Naive thymus-derived CD4-positive, alpha-beta T cell (primary cell): ENCODE data around the gene PADI2. TPM values are rescaled to one million over a fixed set of nuclear protein-coding genes. Genes with fewer than 3 reads are reported as not detected.

Experiments
- ATAC-seq: fragments of 150-1000 bp; cut with Tn5 transposase; 2 replicates; pipeline ENCODE4 v1.10.0; 2021; ENCODE audit warnings: mild to moderate bottlenecking, moderate library complexity
- CTCF ChIA-PET: fragments of 350-600 bp; sonication (Branson Sonifier 250); formaldehyde crosslinking; loops from one replicate; lab custom pipeline; 2021; ENCODE audit warnings: antibody characterized with exemption; lab: Charles Lee
- POLR2A ChIA-PET: fragments of 350-600 bp; sonication (Branson Sonifier 250); formaldehyde crosslinking; loops from one replicate; lab custom pipeline; 2021; ENCODE audit warnings: antibody characterized with exemption, inconsistent platforms; lab: Charles Lee
- DNase-seq, 9 donors: peaks; one replicate each; pipeline versions ENCODE4 v3.0.0 to v3.0.0-alpha.2; 2020 to 2022; ENCODE audit warnings: mixed read lengths in 1 of 9
- H3K27ac ChIP-seq: one replicate; pipeline ENCODE4 v1.7.0; 2013; ENCODE audit warnings: mild to moderate bottlenecking, low read depth, low read length, moderate library complexity
- H3K27me3 ChIP-seq, 2 donors: one replicate each; pipeline ENCODE4 v1.7.0; 2013; ENCODE audit warnings: low read length in 2 of 2, mild to moderate bottlenecking in 2 of 2, moderate library complexity in 2 of 2; ENCODE audit not compliant: control insufficient read depth in 2 of 2, insufficient read depth in 2 of 2
- H3K36me3 ChIP-seq, 3 experiments: 1 replicate in 2 of 3; 2 replicates in 1 of 3; pipeline ENCODE4 v1.7.0; 2013; ENCODE audit warnings: low read length in 3 of 3, mild to moderate bottlenecking in 3 of 3, moderate library complexity in 1 of 3; ENCODE audit not compliant: insufficient read depth in 3 of 3, control insufficient read depth in 2 of 3
- H3K4me1 ChIP-seq, 2 donors: one replicate each; pipeline ENCODE4 v1.7.0; 2013; ENCODE audit warnings: low read length in 2 of 2, mild to moderate bottlenecking in 2 of 2, moderate library complexity in 1 of 2; ENCODE audit not compliant: control insufficient read depth in 2 of 2, insufficient read depth in 2 of 2
- H3K4me3 ChIP-seq: 2 replicates; pipeline ENCODE4 v1.7.0; 2013; ENCODE audit warnings: mild to moderate bottlenecking, low read length
- H3K9me3 ChIP-seq, 3 experiments: 1 replicate in 2 of 3; 2 replicates in 1 of 3; pipeline ENCODE4 v1.7.0; 2013; ENCODE audit warnings: low read length in 3 of 3; ENCODE audit not compliant: control insufficient read depth in 2 of 3
- H3K27ac Mint-ChIP-seq, 9 donors: one replicate each; pipeline ENCODE4 v1.8.0; 2020 to 2022; ENCODE audit warnings: mixed read lengths in 9 of 9, mild to moderate bottlenecking in 8 of 9, moderate library complexity in 5 of 9, inconsistent platforms in 2 of 9
- H3K27me3 Mint-ChIP-seq, 5 donors: one replicate each; pipeline ENCODE4 v1.8.0; 2021 to 2022; ENCODE audit warnings: mixed read lengths in 5 of 5, mild to moderate bottlenecking in 1 of 5
- H3K36me3 Mint-ChIP-seq, 5 donors: one replicate each; pipeline ENCODE4 v1.8.0; 2020 to 2022; ENCODE audit warnings: mixed read lengths in 5 of 5, mild to moderate bottlenecking in 3 of 5, inconsistent platforms in 1 of 5
- H3K4me1 Mint-ChIP-seq, 7 donors: one replicate each; pipeline ENCODE4 v1.8.0; 2020 to 2022; ENCODE audit warnings: mixed read lengths in 7 of 7, mild to moderate bottlenecking in 3 of 7, inconsistent platforms in 1 of 7
- H3K4me3 Mint-ChIP-seq, 10 donors: one replicate each; pipeline ENCODE4 v1.8.0; 2020 to 2022; ENCODE audit warnings: mild to moderate bottlenecking in 10 of 10, mixed read lengths in 10 of 10, moderate library complexity in 6 of 10, inconsistent platforms in 2 of 10
- H3K9me3 Mint-ChIP-seq, 11 donors: one replicate each; pipeline ENCODE4 v1.8.0; 2020 to 2022; ENCODE audit warnings: mixed read lengths in 11 of 11, mild to moderate bottlenecking in 4 of 11, inconsistent platforms in 1 of 11, moderate library complexity in 1 of 11
- intact Hi-C, 2 donors: fragments of 100-400 bp; cut with micrococcal nuclease; formaldehyde crosslinking; loops; one replicate each; pipeline ENCODE4 v1.15.1; 2023
- polyA plus RNA-seq, 2 donors: library from polyadenylated mRNA; unstranded; fragments of 300-500 nt; fragmentation: Illumina TruSeq; gene quantifications; one replicate each; pipeline ENCODE4 v1.2.3, GENCODE V29; 2021
- total RNA-seq, 6 experiments: library from RNA in 5 of 6; stranded (reverse) in 5 of 6; gene quantifications; 1 replicate in 5 of 6; 2 replicates in 1 of 6; pipeline ENCODE4 v1.2.3 and lab custom pipeline; 2021 to 2026

PADI2 gene
- total and polyA plus RNA-seq, 7 experiments from 2014 or later, result 0.08 to 11.2 (median 0.12) TPM; not detected in 2

GRCh38 chr1:17056551-17056950, 62.7 kb downstream of the PADI2 start:
- no peaks in the 10 kb centered on the region for H3K36me3 Mint-ChIP-seq

GRCh38 chr1:17055801-17056200, 63.5 kb downstream of the PADI2 start:
- CTCF ChIA-PET, result no interaction called here
- intact Hi-C loops, result loop anchor here (2.0 to 10.0 kb wide), 4 partner anchors 151 to 1531 kb away; partner anchors contain the start of genes CASP9 (in 1 of the 2), RCC2 (in 1 of the 2) and SZRD1 (in 1 of the 2)
- Histone ChIP-seq H3K4me1 (peaks cover 13 to 14% of the 10 kb centered on the region in 2 donors), H3K9me3 (no peaks in the 10 kb centered on the region), H3K27me3 (no peaks in the 10 kb centered on the region), H3K36me3 (peaks cover 0 to 3% (median 0%) of the 10 kb centered on the region in 3 experiments), H3K27ac (no peak overlapping the region), H3K4me3 (no peak overlapping the region)
- no peak overlapping the region for H3K27ac Mint-ChIP-seq
- POLR2A ChIA-PET, result no interaction called here
- no peak for ATAC-seq
- H3K4me3 Mint-ChIP-seq, result peak overlapping the region in 8 of 10 donors; percentile 22 to 64 (median 46)
- H3K9me3 Mint-ChIP-seq, result peaks cover 0 to 1% (median 0%) of the 10 kb centered on the region in 11 donors
- H3K4me1 Mint-ChIP-seq, result peaks cover 7 to 37% (median 31%) of the 10 kb centered on the region in 7 donors
- H3K27me3 Mint-ChIP-seq, result peaks cover 0 to 14% (median 7%) of the 10 kb centered on the region in 5 donors
- DNase-seq, result no peak
- H3K36me3 Mint-ChIP-seq, result peaks cover 0 to 6% (median 1%) of the 10 kb centered on the region in 5 donors

More at GRCh38 chr1:17056551-17056950, 62.7 kb downstream of the PADI2 start:
- Histone ChIP-seq H3K27me3 (no peaks in the 10 kb centered on the region), H3K4me1 (peaks cover 13 to 14% of the 10 kb centered on the region in 2 donors), H3K9me3 (no peaks in the 10 kb centered on the region), H3K4me3 (no peak overlapping the region), H3K36me3 (peaks cover 0 to 3% (median 0%) of the 10 kb centered on the region in 3 experiments), H3K27ac (no peak overlapping the region)
- no peak overlapping the region for H3K27ac Mint-ChIP-seq
- H3K27me3 Mint-ChIP-seq, result peaks cover 0 to 14% (median 7%) of the 10 kb centered on the region in 5 donors
- ATAC-seq (no peak), DNase-seq (no peak)
- peak overlapping the region in 3 of 10 donors; percentile 22 to 39 (median 29) for H3K4me3 Mint-ChIP-seq
- intact Hi-C loops, result loop anchor here in 1 of 2 donors (10.0 kb wide), 1 partner anchor 692 kb away; the partner anchor contains the start of gene SZRD1
- ChIA-PET POLR2A (no interaction called here), CTCF (no interaction called here)
- peaks cover 0 to 1% (median 0%) of the 10 kb centered on the region in 11 donors for H3K9me3 Mint-ChIP-seq
- H3K4me1 Mint-ChIP-seq, result peaks cover 0 to 30% (median 24%) of the 10 kb centered on the region in 7 donors

GRCh38 chr1:17053685-17054410, 65.4 kb downstream of the PADI2 start, which contains the start of gene SDHB:
SDHB (minus strand) TSS chr1:17054032; CDS start chr1:17054019, 13 bp downstream.
- Histone ChIP-seq H3K27me3 (no peaks in the 10 kb centered on the region), H3K36me3 (peaks cover 0 to 10% (median 0%) of the 10 kb centered on the region in 3 experiments), H3K27ac (peak within 1 kb of the TSS; percentile 81), H3K9me3 (no peaks in the 10 kb centered on the region), H3K4me1 (peaks cover 13 to 14% of the 10 kb centered on the region in 2 donors), H3K4me3 (peak within 1 kb of the TSS; percentile 77)
- Mint-ChIP-seq H3K9me3 (peaks cover 0 to 1% (median 0%) of the 10 kb centered on the region in 11 donors), H3K27ac (peak within 1 kb of the TSS; percentile 94 to 99 (median 97)), H3K4me1 (peaks cover 8 to 39% (median 33%) of the 10 kb centered on the region in 7 donors), H3K27me3 (peaks cover 0 to 7% (median 6%) of the 10 kb centered on the region in 5 donors), H3K4me3 (peak within 1 kb of the TSS; percentile 87 to 99 (median 98)), H3K36me3 (peaks cover 0 to 6% (median 2%) of the 10 kb centered on the region in 5 donors)
- DNase-seq (peak; percentile 97 to 100 (median 100)), ATAC-seq (peak; percentile 99)
- POLR2A ChIA-PET, result interaction anchor here (0.6 to 1.3 kb wide), 7 partner anchors 9 to 181 kb away, joined by 3 to 4 read pairs (median 3); no protein-coding TSS in a partner anchor
- CTCF ChIA-PET, result interaction anchor here (0.6 kb wide), 1 partner anchor 1356 kb away, joined by 3 read pairs; no protein-coding TSS in a partner anchor
- intact Hi-C loops, result loop anchor here (1.0 to 10.0 kb wide), 9 partner anchors 42 to 1529 kb away; partner anchors contain the start of genes ATP13A2 (in 1 of the 2), CASP9 (in 1 of the 2), RCC2 (in 1 of the 2) and SZRD1 (in 1 of the 2)

DNA sequence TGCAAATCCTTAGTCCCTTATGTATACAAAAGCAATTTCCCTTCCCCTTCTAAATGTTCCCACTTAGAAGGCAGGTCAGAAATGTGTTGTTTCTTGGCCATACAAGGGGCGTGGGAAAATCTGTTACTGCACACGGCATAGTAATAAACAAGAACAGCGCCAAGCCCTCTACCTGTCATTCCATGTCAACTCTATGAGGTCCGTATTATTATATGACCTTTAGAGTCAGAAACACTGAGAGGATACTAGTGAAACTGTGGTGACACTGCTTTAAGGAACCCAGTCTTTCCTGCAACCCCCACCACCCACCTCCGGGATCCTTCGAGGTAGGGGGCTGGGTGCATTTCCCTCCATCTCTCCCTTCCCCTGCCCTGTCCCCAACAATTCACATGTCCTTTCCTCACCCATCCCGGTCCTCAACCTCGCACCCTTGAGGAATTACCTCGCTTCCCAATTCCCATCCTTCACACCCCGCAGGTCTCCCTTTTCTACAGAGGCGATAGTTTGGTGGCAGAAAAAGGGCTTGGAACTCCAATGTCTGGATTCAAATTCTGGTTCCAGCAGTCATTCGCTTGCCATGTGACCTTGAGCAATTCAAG, 66.1 kb downstream of the PADI2 start:
- Mint-ChIP-seq H3K27me3 (peaks cover 0 to 3% (median 3%) of the 10 kb centered on the region in 5 donors), H3K9me3 (peaks cover 0 to under 1% (median 0%) of the 10 kb centered on the region in 11 donors), H3K36me3 (peaks cover 0 to 6% (median 2%) of the 10 kb centered on the region in 5 donors), H3K4me3 (peak overlapping the region; percentile 87 to 99 (median 98)), H3K4me1 (peaks cover 8 to 41% (median 33%) of the 10 kb centered on the region in 7 donors), H3K27ac (peak overlapping the region; percentile 94 to 99 (median 97))
- Histone ChIP-seq H3K4me3 (peak overlapping the region; percentile 77), H3K27me3 (no peaks in the 10 kb centered on the region), H3K27ac (peak overlapping the region; percentile 81), H3K36me3 (peaks cover 0 to 10% (median 0%) of the 10 kb centered on the region in 3 experiments), H3K4me1 (peaks cover 13 to 14% of the 10 kb centered on the region in 2 donors), H3K9me3 (no peaks in the 10 kb centered on the region)
- DNase-seq, result no peak
- CTCF ChIA-PET, result interaction anchor here (0.6 kb wide), 1 partner anchor 44 kb away, joined by 4 read pairs; no protein-coding TSS in a partner anchor
- ATAC-seq, result no peak
- intact Hi-C loops, result loop anchor here in 1 of 2 donors (10.0 kb wide), 1 partner anchor 688 kb away; the partner anchor contains the start of gene SZRD1
- POLR2A ChIA-PET, result interaction anchor here (0.6 to 1.3 kb wide), 6 partner anchors 9 to 155 kb away, joined by 3 to 4 read pairs (median 3); no protein-coding TSS in a partner anchor

DNA sequence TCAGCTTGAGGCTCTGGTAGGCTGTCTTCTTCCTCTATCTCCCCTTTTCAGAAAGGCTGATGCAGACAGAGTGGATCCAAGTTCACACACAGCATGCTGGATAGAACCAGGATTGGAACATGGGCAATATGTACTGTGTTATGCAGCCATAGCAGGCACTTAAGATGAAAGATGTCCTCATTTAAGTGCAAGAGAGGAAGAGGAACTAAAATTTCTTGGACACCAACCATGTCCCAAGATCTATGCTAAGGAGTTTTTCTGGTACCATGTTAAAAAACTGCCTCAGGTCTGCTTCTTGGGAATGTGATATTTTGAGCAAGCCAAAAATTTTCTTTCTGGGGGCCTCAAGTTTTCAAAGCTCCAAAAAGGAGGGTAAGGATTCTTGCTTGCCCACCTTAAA, 66.6 kb downstream of the PADI2 start:
- POLR2A ChIA-PET, result interaction anchor here (0.6 to 0.7 kb wide), 2 partner anchors 42 to 140 kb away, joined by 3 read pairs; no protein-coding TSS in a partner anchor
- H3K36me3 Mint-ChIP-seq, result peaks cover 0 to 6% (median 2%) of the 10 kb centered on the region in 5 donors
- Histone ChIP-seq H3K4me3 (peak overlapping the region; percentile 77), H3K9me3 (no peaks in the 10 kb centered on the region), H3K36me3 (peaks cover 0 to 10% (median 0%) of the 10 kb centered on the region in 3 experiments), H3K4me1 (peaks cover 13 to 14% of the 10 kb centered on the region in 2 donors), H3K27me3 (no peaks in the 10 kb centered on the region), H3K27ac (peak overlapping the region; percentile 81)
- H3K4me1 Mint-ChIP-seq, result peaks cover 8 to 46% (median 33%) of the 10 kb centered on the region in 7 donors
- ATAC-seq (no peak), DNase-seq (no peak)
- H3K27me3 Mint-ChIP-seq, result no peaks in the 10 kb centered on the region
- H3K27ac Mint-ChIP-seq, result peak overlapping the region in 7 of 9 donors; percentile 25 to 96 (median 65)
- intact Hi-C loops, result loop anchor here in 1 of 2 donors (10.0 kb wide), 1 partner anchor 688 kb away; the partner anchor contains the start of gene SZRD1
- no peaks in the 10 kb centered on the region for H3K9me3 Mint-ChIP-seq
- CTCF ChIA-PET, result interaction anchor here (0.6 kb wide), 1 partner anchor 44 kb away, joined by 4 read pairs; no protein-coding TSS in a partner anchor
- H3K4me3 Mint-ChIP-seq, result peak overlapping the region; percentile 61 to 99 (median 96)
